LHCN-M2 (cell line): ENCODE measurements around the gene CDKAL1. TPM values are rescaled to one million over a fixed set of nuclear protein-coding genes. Genes with fewer than 3 reads are reported as not detected.
A peak's percentile ranks its signal among the peaks of the same experiment; 100 is the strongest.
"Not testable (repeated sequence)": the region's sequence is repeated elsewhere in the genome, so short reads cannot be mapped to it uniquely, and the experiment has no call there.

Experiments
- DNase-seq: peaks from one replicate; pipeline ENCODE4 v3.0.0-alpha.2; 2012; ENCODE audit warnings: low read depth
- total RNA-seq: library from RNA; depleted of rRNA; stranded (reverse); fragments of >200 nt; gene quantifications from 2 replicates; pipeline ENCODE4 v1.2.3, GENCODE V29; 2014

CDKAL1 gene
- total RNA-seq, 1 experiment from 2014 or later, result 17.9 TPM

GRCh38 chr6:20707870-20708269 lies 173.6 kb downstream of the CDKAL1 start:
- DNase-seq, result no peak

GRCh38 chr6:20708367-20709124 lies 174.3 kb downstream of the CDKAL1 start:
- DNase-seq, result peak; percentile 56

GRCh38 chr6:20709451-20709850 lies 175.2 kb downstream of the CDKAL1 start:
- no peak for DNase-seq

- no peak for DNase-seq
These were observed 176.1 kb downstream of the CDKAL1 start for GRCh38 chr6:20710341-20710740.

- DNase-seq, result no peak
These were observed 177.3 kb downstream of the CDKAL1 start for GRCh38 chr6:20711518-20711917.

- DNase-seq, result peak; percentile 5
These were observed 177.8 kb downstream of the CDKAL1 start for GRCh38 chr6:20712011-20712410.

GRCh38 chr6:20715135-20715806 lies 181.0 kb downstream of the CDKAL1 start:
- DNase-seq, result no peak

GRCh38 chr6:20716865-20717264 lies 182.6 kb downstream of the CDKAL1 start:
- DNase-seq, result no peak

GRCh38 chr6:20717743-20718142 lies 183.5 kb downstream of the CDKAL1 start:
- DNase-seq, result no peak

GRCh38 chr6:20718705-20719653 lies 184.7 kb downstream of the CDKAL1 start:
- no peak for DNase-seq

- no peak for DNase-seq
These were observed 185.7 kb downstream of the CDKAL1 start for GRCh38 chr6:20719980-20720379.

- not testable (repeated sequence) for DNase-seq
These were observed 186.9 kb downstream of the CDKAL1 start for GRCh38 chr6:20721121-20721520.

- DNase-seq, result no peak
These were observed 188.2 kb downstream of the CDKAL1 start for GRCh38 chr6:20722455-20722854.

- no peak for DNase-seq
These were observed 189.0 kb downstream of the CDKAL1 start for GRCh38 chr6:20723236-20723635.

GRCh38 chr6:20724443-20725190 lies 190.4 kb downstream of the CDKAL1 start:
- no peak for DNase-seq

- DNase-seq, result not testable (repeated sequence)
These were observed 191.0 kb downstream of the CDKAL1 start for GRCh38 chr6:20725235-20725634.

- no peak for DNase-seq
These were observed 194.8 kb downstream of the CDKAL1 start for GRCh38 chr6:20729086-20729485.

- peak; percentile 81 for DNase-seq
These were observed 198.1 kb downstream of the CDKAL1 start for GRCh38 chr6:20732362-20732761.

GRCh38 chr6:20732896-20733295 lies 198.6 kb downstream of the CDKAL1 start:
- peak; percentile 64 for DNase-seq

- no peak for DNase-seq
These were observed 203.7 kb downstream of the CDKAL1 start for GRCh38 chr6:20737912-20738311.

- DNase-seq, result no peak
These were observed 205.8 kb downstream of the CDKAL1 start for GRCh38 chr6:20740088-20740487.
